ENCODE measurements around the gene CACNB4. TPM values are rescaled to one million over a fixed set of nuclear protein-coding genes. Genes with fewer than 3 reads are reported as not detected.
"Not testable (repeated sequence)": the region's sequence is repeated elsewhere in the genome, so short reads cannot be mapped to it uniquely, and the experiment has no call there.

CACNB4 gene
- total RNA-seq, 2 donors from 2014 or later = 0.33 to 1.3 TPM

DNA sequence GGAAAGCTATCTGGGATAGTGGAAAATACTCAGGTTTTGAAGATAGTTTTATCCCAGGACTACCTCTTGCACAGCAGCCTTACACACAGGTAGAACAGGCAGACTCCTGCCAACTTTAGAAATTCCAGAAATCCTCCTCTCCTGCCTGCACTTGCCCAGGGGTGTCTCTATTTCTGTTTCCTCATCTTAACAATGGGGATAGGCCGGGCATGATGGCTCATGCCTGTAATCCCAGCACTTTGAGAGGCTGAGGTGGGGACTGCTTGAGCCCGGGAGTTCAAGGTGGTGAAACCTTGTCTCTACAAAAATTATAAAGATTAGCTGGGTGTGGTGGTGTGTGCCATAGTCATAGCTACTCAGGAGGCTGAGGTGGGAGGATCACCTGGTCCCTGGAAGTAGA is 153.7 kb downstream of the CACNB4 start:
- no peak for DNase-seq
- no peak for TF ChIP-seq POLR2A (IDR thresholded peaks at IDR 0.05)
- TF ChIP-seq CTCF (IDR thresholded peaks at IDR 0.05) = no peak
- Histone ChIP-seq H3K4me1 (no peaks in the 10 kb centered on the region), H3K4me3 (no peak overlapping the region), H3K9me3 (no peaks in the 10 kb centered on the region), H3K36me3 (replicated peaks in 1 of 2; ENCODE audit: insufficient read depth in 1 of 2, low read depth in 2 of 2) (no peaks in the 10 kb centered on the region), H3K27ac (no peak overlapping the region), H3K27me3 (no peaks in the 10 kb centered on the region)
- ATAC-seq = no peak
- intact Hi-C loops (cut with DNase I) = no loop called here
- 86 to 94% methylated on average over 2 of the region's 2 CpGs for WGBS, 2 donors

GRCh38 chr2:151943461-151943860 is 155.4 kb downstream of the CACNB4 start:
- WGBS, 2 donors = 57% methylated on average over 1 of the region's 1 CpG
- intact Hi-C loops (cut with DNase I) = no loop called here
- Histone ChIP-seq H3K9me3 (no peaks in the 10 kb centered on the region), H3K36me3 (replicated peaks in 1 of 2; ENCODE audit: insufficient read depth in 1 of 2, low read depth in 2 of 2) (no peaks in the 10 kb centered on the region), H3K4me1 (no peaks in the 10 kb centered on the region), H3K27me3 (no peaks in the 10 kb centered on the region), H3K4me3 (no peak overlapping the region), H3K27ac (no peak overlapping the region)
- no peak for DNase-seq
- TF ChIP-seq CTCF (IDR thresholded peaks at IDR 0.05) = no peak
- TF ChIP-seq POLR2A (IDR thresholded peaks at IDR 0.05) = no peak
- ATAC-seq = no peak

- ATAC-seq; DNase-seq; intact Hi-C loops (cut with DNase I); H3K27ac ChIP-seq; H3K36me3 ChIP-seq (replicated peaks in 1 of 2; ENCODE audit: insufficient read depth in 1 of 2, low read depth in 2 of 2); H3K4me3 ChIP-seq; H3K4me1 ChIP-seq; H3K27me3 ChIP-seq; H3K9me3 ChIP-seq: not testable (repeated sequence)
- WGBS, 2 donors = 81 to 86% methylated on average over 10 of the region's 10 CpGs
Observed at GRCh38 chr2:151942540-151943205, 156.2 kb downstream of the CACNB4 start.

DNA sequence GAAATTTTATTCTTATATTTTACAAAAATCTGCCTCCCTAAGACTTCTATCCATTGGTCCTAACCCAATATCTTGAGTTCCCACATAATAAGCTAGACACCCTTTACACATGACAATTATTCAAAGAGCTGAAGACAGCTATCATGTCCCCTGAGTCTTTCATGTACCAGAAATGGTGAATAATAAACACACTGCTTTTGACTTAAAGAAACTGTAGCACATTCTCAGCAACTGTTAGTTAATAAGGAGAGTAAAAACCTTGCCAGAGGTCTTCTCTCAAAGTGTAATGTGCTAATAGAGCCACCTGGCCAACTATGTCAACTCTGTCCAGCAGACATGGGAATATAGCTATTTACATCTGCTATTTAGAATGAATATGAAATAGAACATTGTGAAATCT is 160.9 kb downstream of the CACNB4 start:
- TF ChIP-seq POLR2A (IDR thresholded peaks at IDR 0.05) = no peak
- TF ChIP-seq CTCF (IDR thresholded peaks at IDR 0.05) = no peak
- no peaks in the 10 kb centered on the region for H3K9me3 ChIP-seq
- intact Hi-C loops (cut with DNase I) = no loop called here
- DNase-seq (no peak), ATAC-seq (no peak)
- no peaks in the 10 kb centered on the region for H3K36me3 ChIP-seq (replicated peaks in 1 of 2; ENCODE audit: insufficient read depth in 1 of 2, low read depth in 2 of 2)
- H3K27me3 ChIP-seq = no peaks in the 10 kb centered on the region
- no peak overlapping the region for H3K4me3 ChIP-seq
- no peaks in the 10 kb centered on the region for H3K4me1 ChIP-seq
- no peak overlapping the region for H3K27ac ChIP-seq

GRCh38 chr2:151936626-151937025 is 162.2 kb downstream of the CACNB4 start:
- Histone ChIP-seq H3K27ac (no peak overlapping the region), H3K27me3 (no peaks in the 10 kb centered on the region), H3K36me3 (replicated peaks in 1 of 2; ENCODE audit: insufficient read depth in 1 of 2, low read depth in 2 of 2) (no peaks in the 10 kb centered on the region), H3K4me1 (no peaks in the 10 kb centered on the region), H3K9me3 (no peaks in the 10 kb centered on the region), H3K4me3 (no peak overlapping the region)
- intact Hi-C loops (cut with DNase I) = no loop called here
- DNase-seq (no peak), ATAC-seq (no peak)
- TF ChIP-seq POLR2A (IDR thresholded peaks at IDR 0.05) (no peak), CTCF (IDR thresholded peaks at IDR 0.05) (no peak)
- 80 to 81% methylated on average over 4 of the region's 4 CpGs for WGBS, 2 donors
